ENCODE results near the gene IPO8. TPM values are rescaled to one million over a fixed set of nuclear protein-coding genes. Genes with fewer than 3 reads are reported as not detected.

IPO8 gene
- total RNA-seq, 1 experiment from 2014 or later, result 48.0 TPM

- Histone ChIP-seq H3K4me1 (ENCODE audit: insufficient read depth, low read length) (peaks cover 3% of the 10 kb centered on the region; the same call in 1 of the 2 replicates), H2BK20ac (ENCODE audit: low read depth, low read length, poor library complexity, severe bottlenecking) (no peak overlapping the region), H3K4me2 (ENCODE audit: insufficient read depth, insufficient read length, low read length) (no peak overlapping the region), H2BK15ac (ENCODE audit: low read depth, low read length) (no peak overlapping the region), H3T11ph (ENCODE audit: low read length) (no peak overlapping the region), H2BK5ac (ENCODE audit: insufficient read length, low read length) (no peak overlapping the region), H3K4ac (ENCODE audit: low read depth, low read length) (no peak overlapping the region), H3K23ac (ENCODE audit: insufficient read length, low read depth, low read length) (no peak overlapping the region), H4K8ac (replicated peaks; ENCODE audit: insufficient read length, low read depth, low read length) (no peak overlapping the region), H3K9ac (ENCODE audit: extremely low read depth, insufficient read length, low read length) (no peak overlapping the region), H3K79me2 (ENCODE audit: insufficient read depth, low read length) (no peaks in the 10 kb centered on the region; the same call in 1 of the 2 replicates), H3K14ac (ENCODE audit: insufficient read depth, low read length) (no peak overlapping the region), H3K79me1 (ENCODE audit: insufficient read depth, low read depth, low read length, poor library complexity, severe bottlenecking) (no peaks in the 10 kb centered on the region), H2AK5ac (ENCODE audit: insufficient read length, low read length) (no peak overlapping the region), H4K5ac (ENCODE audit: insufficient read length, low read depth, low read length) (no peak overlapping the region), H3K27me3 (ENCODE audit: insufficient read depth, low read length) (no peaks in the 10 kb centered on the region), H2BK12ac (ENCODE audit: insufficient read length, low read depth, low read length) (no peak overlapping the region), H3K18ac (ENCODE audit: insufficient read length, low read depth, low read length) (no peak overlapping the region), H3K9me3 (ENCODE audit: control insufficient read depth, low read depth, low read length) (no peaks in the 10 kb centered on the region), H2BK120ac (ENCODE audit: low read depth, low read length, poor library complexity, severe bottlenecking) (no peak overlapping the region), H3K56ac (ENCODE audit: insufficient read length, low read depth, low read length) (no peak overlapping the region), H4K20me1 (ENCODE audit: control insufficient read depth, insufficient read depth, insufficient read length) (no peaks in the 10 kb centered on the region), H3K27ac (ENCODE audit: insufficient read length, low read depth, low read length) (no peak overlapping the region), H3K23me2 (ENCODE audit: insufficient read length, low read depth, low read length, poor library complexity, severe bottlenecking) (no peaks in the 10 kb centered on the region), H4K91ac (ENCODE audit: insufficient read length, low read depth, low read length) (no peak overlapping the region), H2AFZ (ENCODE audit: low read length) (no peak overlapping the region)
- Mint-ChIP-seq H3K36me3 (ENCODE audit: insufficient read depth in 1 of 3, low read depth in 3 of 3) (peaks cover 1 to 15% (median 5%) of the 10 kb centered on the region in 3 experiments; a peak in 6 of 7 replicates), H3K9me3 (no peaks in the 10 kb centered on the region), H3K4me1 (peaks cover 11 to 17% of the 10 kb centered on the region in 2 experiments), H3K27ac (no peak overlapping the region), H3K4me3 (no peak overlapping the region), H3K27me3 (ENCODE audit: low read depth) (no peaks in the 10 kb centered on the region)
- no peak for DNase-seq
- no CpG with 5 or more reads among the region's 4 CpGs for WGBS (ENCODE audit: extremely low coverage, insufficient read length, low lambda C conversion rate)
- TF ChIP-seq CTCF (conservative IDR thresholded peaks at IDR 0.05), result no peak
Observed at GRCh38 chr12:30643366-30643765, 52.3 kb downstream of the IPO8 start.

Data from H9 (cell line).